Measurements from ENCODE around the gene MKX. TPM values are rescaled to one million over a fixed set of nuclear protein-coding genes. Genes with fewer than 3 reads are reported as not detected.

MKX gene
- total RNA-seq, 1 experiment from 2014 or later = not detected

DNA sequence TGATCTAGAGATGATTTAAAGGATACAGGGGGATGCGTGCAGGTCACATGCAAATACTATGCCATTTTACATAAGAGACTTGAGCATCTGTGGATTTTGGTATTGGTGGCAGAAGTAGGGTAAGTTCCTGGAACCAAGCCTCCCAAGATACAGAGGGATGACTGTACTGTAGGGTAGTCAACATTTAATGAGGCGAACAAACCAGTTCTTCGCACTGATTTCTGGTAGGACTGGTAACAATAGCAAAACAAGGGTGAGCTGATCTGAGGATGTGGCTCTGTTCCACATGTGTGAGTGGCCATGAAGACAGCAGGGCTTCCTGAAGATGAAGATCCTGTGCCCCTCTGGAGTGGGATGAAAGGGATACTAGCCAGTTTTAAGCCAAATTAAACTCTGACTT is 36.3 kb downstream of the MKX start:
- Histone ChIP-seq H3K9me3 (ENCODE audit: control insufficient read depth, insufficient read depth, low read depth, low read length) (no peaks in the 10 kb centered on the region), H3K27me3 (ENCODE audit: control insufficient read depth, insufficient read depth, low read length) (no peaks in the 10 kb centered on the region; the same call in 1 of the 2 replicates), H3K4me1 (ENCODE audit: control insufficient read depth, insufficient read depth, low read length) (no peaks in the 10 kb centered on the region), H3K27ac (ENCODE audit: low read length) (no peak overlapping the region), H3K4me3 (ENCODE audit: low read depth in 2 of 2, low read length in 2 of 2) (no peak overlapping the region), H3K36me3 (ENCODE audit: control insufficient read depth, insufficient read depth, low read length) (no peaks in the 10 kb centered on the region)
- in situ Hi-C loops (cut with HindIII; ENCODE audit: low pct_unique_long_range_greater_than_20kb, low sequenced_read_pairs) = no loop called here
- ChIA-PET CTCF (no interaction called here), POLR2A (no interaction called here)
- no peak for TF ChIP-seq POLR2AphosphoS5 (IDR thresholded peaks at IDR 0.05; ENCODE audit: low read depth, low read length)
- no peak for TF ChIP-seq REST (IDR thresholded peaks at IDR 0.05; ENCODE audit: insufficient read depth in 1 of 2, low read depth in 2 of 2, low read length in 1 of 2)
- no peak for TF ChIP-seq SIN3A (IDR thresholded peaks at IDR 0.05; ENCODE audit: borderline replicate concordance, insufficient read depth, low read depth, low read length)
- TF ChIP-seq, protein P1, sequence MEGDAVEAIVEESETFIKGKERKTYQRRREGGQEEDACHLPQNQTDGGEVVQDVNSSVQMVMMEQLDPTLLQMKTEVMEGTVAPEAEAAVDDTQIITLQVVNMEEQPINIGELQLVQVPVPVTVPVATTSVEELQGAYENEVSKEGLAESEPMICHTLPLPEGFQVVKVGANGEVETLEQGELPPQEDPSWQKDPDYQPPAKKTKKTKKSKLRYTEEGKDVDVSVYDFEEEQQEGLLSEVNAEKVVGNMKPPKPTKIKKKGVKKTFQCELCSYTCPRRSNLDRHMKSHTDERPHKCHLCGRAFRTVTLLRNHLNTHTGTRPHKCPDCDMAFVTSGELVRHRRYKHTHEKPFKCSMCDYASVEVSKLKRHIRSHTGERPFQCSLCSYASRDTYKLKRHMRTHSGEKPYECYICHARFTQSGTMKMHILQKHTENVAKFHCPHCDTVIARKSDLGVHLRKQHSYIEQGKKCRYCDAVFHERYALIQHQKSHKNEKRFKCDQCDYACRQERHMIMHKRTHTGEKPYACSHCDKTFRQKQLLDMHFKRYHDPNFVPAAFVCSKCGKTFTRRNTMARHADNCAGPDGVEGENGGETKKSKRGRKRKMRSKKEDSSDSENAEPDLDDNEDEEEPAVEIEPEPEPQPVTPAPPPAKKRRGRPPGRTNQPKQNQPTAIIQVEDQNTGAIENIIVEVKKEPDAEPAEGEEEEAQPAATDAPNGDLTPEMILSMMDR (IDR thresholded peaks at IDR 0.05) = no peak
- no peak for TF ChIP-seq TCF7L2 (IDR thresholded peaks at IDR 0.05; ENCODE audit: low read depth, low read length)
- BruUV-seq (replicated peaks) = no TSS peak
- no peak for ATAC-seq
- no peak for DNase-seq (ENCODE audit: low read depth, low spot score)
- intact Hi-C loops (cut with micrococcal nuclease; ENCODE audit: unreplicated experiment) = no loop called here

DNA sequence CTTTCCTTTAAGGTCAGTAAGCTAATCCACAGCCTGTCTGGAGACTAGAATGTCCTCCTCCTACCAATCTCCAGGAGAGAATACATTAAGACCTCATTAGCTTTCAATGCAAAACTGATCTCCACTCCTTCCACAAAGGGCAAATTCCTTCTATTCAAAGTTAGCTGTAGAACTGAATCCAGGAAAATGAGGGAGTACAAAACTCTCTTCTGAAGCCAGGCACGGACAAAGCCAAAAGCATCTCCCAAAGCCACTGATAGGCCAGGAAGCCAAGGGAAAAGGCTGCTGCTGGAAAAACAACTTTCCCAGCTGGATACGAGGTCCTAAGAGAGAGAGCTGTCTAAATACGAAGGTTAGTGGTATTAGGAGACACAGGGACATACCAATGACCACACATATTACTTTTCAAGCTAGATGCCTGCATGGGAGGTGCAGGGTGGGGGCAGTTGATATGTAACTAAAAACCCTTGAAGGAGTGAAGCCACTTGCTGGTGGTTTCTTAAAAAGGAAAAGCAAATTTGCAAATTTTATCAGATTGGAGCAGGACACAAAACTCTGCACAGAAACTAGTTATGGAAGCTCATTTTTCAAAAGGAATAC is 43.6 kb downstream of the MKX start:
- no peaks in the 10 kb centered on the region for H3K36me3 ChIP-seq (ENCODE audit: control insufficient read depth, insufficient read depth, low read length)
- ChIA-PET POLR2A (no interaction called here), CTCF (no interaction called here)
- intact Hi-C loops (cut with micrococcal nuclease; ENCODE audit: unreplicated experiment) = no loop called here
- in situ Hi-C loops (cut with HindIII; ENCODE audit: low pct_unique_long_range_greater_than_20kb, low sequenced_read_pairs) = no loop called here
- TF ChIP-seq, protein P1 (IDR thresholded peaks at IDR 0.05) = no peak
- TF ChIP-seq POLR2AphosphoS5 (IDR thresholded peaks at IDR 0.05; ENCODE audit: low read depth, low read length) (no peak), TCF7L2 (IDR thresholded peaks at IDR 0.05; ENCODE audit: low read depth, low read length) (no peak), REST (IDR thresholded peaks at IDR 0.05; ENCODE audit: insufficient read depth in 1 of 2, low read depth in 2 of 2, low read length in 1 of 2) (no peak), SIN3A (IDR thresholded peaks at IDR 0.05; ENCODE audit: borderline replicate concordance, insufficient read depth, low read depth, low read length) (no peak)
- H3K4me3 ChIP-seq (ENCODE audit: low read depth in 2 of 2, low read length in 2 of 2) = no peak overlapping the region
- H3K4me1 ChIP-seq (ENCODE audit: control insufficient read depth, insufficient read depth, low read length) = no peaks in the 10 kb centered on the region
- DNase-seq (ENCODE audit: low read depth, low spot score) (no peak), ATAC-seq (no peak)
- no peaks in the 10 kb centered on the region for H3K27me3 ChIP-seq (ENCODE audit: control insufficient read depth, insufficient read depth, low read length)
- no peaks in the 10 kb centered on the region for H3K9me3 ChIP-seq (ENCODE audit: control insufficient read depth, insufficient read depth, low read depth, low read length)
- no TSS peak for BruUV-seq (replicated peaks)
- H3K27ac ChIP-seq (ENCODE audit: low read length) = no peak overlapping the region

Measured in Panc1 (cell line).